Skeletal muscle cell (primary cell): Measurements from ENCODE around the gene GNB1.
A peak's percentile ranks its signal among the peaks of the same experiment; 100 is the strongest.

Experiments used
- DNase-seq: peaks from one replicate; pipeline ENCODE4 v3.0.0-alpha.2; 2010; ENCODE audit warnings: low read depth
- H3K4me3 ChIP-seq: 2 replicates; pipeline ENCODE4 v1.5.1; 2011; ENCODE audit warnings: low read depth, mild to moderate bottlenecking, control low read depth, low read length, moderate library complexity

GNB1 gene

DNA sequence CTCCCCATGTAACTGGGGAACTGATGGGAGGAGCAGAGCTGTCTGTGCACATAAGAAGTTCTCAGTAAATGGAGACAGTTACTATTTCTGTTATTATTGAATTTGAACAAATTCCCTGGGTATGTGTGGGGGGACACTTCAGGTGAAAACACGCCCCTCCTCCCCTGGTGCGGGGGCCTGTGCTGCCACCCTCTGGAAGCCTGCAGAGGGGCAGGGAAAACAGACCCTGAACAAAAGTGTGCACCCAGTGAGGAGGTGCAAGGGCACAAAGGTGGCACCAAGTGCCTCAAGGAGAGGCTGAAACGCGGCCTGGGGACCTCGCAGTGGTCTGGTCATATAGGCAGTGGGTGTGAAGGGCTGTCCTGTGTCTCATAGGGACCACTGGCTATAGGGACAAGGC lies 94.4 kb downstream of the GNB1 start:
- no peak overlapping the region for H3K4me3 ChIP-seq
- no peak for DNase-seq

GRCh38 chr1:1794999-1795398 lies 95.9 kb downstream of the GNB1 start:
- no peak overlapping the region for H3K4me3 ChIP-seq
- DNase-seq = no peak

GRCh38 chr1:1793481-1794244 lies 97.2 kb downstream of the GNB1 start:
- H3K4me3 ChIP-seq = no peak overlapping the region
- DNase-seq = no peak

GRCh38 chr1:1788646-1789431 lies 102.0 kb downstream of the GNB1 start:
- no peak overlapping the region for H3K4me3 ChIP-seq
- no peak for DNase-seq

DNA sequence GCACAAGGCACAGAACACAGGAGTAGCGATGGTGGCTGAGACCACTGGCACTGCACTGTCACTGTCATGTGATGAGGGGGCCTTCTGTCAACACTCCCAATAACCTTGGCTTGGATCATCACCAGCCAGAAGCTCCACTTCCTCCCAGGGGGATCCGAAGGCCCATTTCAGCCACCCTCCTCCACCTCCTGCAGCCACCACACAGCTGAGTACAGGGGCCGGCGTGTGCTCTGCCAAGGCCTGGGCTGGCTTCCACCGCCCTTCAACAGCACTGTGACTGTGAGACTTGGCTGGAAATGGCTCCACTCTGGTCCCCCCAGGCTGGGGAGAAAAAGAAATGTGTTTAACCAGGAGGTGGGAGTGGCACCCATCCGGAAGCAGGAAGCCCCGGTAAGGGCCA lies 102.8 kb downstream of the GNB1 start:
- no peak for DNase-seq

GRCh38 chr1:1786836-1787605 lies 103.9 kb downstream of the GNB1 start:
- H3K4me3 ChIP-seq = no peak overlapping the region
- no peak for DNase-seq

More for the DNA sequence above, 102.8 kb downstream of the GNB1 start:
- no peak overlapping the region for H3K4me3 ChIP-seq

GRCh38 chr1:1785666-1786065 lies 105.2 kb downstream of the GNB1 start:
- no peak overlapping the region for H3K4me3 ChIP-seq
- no peak for DNase-seq

GRCh38 chr1:1784933-1785332 lies 106.0 kb downstream of the GNB1 start:
- no peak overlapping the region for H3K4me3 ChIP-seq
- no peak for DNase-seq

DNA sequence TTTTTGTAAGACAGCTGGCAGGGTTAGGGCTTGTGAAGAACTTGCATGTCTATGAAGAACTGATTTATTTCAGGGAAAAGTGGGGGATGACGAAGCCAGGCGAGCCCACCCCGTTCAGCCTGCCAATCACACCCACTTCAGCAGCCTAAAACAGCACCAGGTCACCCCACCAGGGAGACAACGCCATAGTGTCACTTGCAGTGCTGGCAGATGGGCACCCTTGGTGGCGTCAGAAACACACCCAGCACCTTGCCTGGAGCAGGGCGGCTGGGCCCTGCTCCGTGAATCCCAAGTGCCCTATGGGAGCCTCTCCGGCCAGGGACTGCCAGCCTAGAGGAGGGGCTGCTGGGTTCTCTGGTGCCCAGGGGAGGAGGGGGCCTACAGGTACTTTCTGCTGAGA lies 107.6 kb downstream of the GNB1 start:
- DNase-seq = no peak
- no peak overlapping the region for H3K4me3 ChIP-seq

DNA sequence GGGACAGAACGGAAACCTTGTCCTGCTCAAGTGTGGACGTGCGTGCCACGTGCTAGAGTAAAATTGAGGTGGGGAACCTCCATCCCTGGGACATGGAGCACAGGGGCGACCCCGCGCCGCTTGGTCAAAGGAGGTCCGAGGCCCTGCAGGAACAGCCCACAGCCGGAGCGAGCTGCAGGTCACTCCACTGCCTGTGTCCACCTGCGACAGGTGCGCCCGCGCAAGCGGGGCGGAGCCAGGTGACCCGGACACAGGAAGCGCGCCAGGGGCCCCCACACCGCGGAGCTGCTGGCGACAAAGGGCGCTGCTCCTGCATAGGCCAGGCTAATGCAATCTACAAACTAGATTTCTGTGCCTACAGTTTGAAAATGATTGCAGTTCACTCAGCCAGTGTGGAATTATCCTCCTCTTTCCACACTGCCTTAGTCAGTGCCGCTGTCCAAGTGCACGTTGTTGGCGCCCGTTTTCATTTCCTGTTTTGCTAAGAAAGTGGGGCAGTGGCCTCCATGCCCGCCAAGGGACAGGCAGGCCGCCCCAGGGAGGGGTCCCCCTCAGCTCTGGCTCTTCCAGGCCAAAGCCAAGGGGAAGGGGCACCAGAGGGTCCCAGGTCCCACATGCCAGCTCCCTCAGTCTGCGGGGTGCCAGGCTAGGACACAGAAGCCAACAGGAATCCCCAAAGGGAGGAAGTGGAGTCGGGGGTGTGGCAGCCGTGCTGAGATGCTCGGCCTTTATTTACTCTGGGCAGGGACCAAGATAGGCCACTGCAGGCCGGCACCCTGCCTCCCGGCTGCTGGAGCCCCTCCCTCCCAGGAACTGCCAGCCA lies 108.3 kb downstream of the GNB1 start:
- peak overlapping the region; percentile 22 for H3K4me3 ChIP-seq
- no peak for DNase-seq

- H3K4me3 ChIP-seq = no peak overlapping the region
- DNase-seq = no peak
Observed at GRCh38 chr1:1781526-1781903, 109.4 kb downstream of the GNB1 start.

DNA sequence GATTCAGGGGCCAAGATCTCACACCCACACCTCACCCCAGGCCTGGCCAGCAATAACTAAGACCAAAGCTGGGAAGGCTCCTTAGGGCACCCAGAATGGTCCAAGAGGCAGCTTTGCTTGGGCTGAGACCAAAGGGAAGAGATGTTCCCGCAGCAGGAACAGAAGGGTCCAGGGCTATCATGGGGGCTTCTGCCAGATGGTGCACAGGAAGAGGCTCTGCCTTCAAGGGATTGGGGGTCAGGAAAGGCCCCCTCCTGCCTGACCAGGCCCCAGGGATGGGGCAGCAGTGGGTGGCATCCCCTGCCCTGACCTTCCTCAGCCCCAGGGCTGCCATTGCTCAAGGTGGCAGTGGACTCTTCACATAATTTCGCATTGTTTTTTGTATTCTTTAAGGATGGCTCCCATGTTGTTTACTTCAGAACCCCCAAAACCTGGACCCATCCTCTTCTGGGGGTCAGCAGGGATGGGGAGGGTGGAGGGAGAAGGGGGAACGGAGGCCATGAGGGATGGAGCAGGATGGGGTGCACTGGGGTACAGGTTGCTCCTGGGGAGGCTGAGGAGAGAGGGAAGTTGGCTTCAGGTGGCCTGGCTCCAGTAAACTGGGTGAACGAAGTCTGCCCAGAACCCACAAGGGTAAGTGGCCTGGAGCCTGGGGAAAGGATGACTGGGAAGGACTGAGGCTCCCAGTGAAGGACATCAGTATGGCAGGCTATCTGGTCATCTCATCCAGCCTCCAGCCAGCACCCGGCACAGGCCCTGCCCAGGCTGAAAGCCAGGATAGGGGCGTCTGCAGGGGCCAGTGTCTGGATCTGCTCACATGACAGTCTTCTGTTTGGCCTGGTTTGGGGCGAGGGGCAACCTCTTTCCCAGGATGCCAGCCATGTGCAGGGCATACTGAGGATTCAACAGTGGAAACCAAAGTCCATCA lies 110.0 kb downstream of the GNB1 start:
- no peak for DNase-seq
- no peak overlapping the region for H3K4me3 ChIP-seq

- DNase-seq = no peak
- H3K4me3 ChIP-seq = no peak overlapping the region
Observed at GRCh38 chr1:1779691-1780597, 110.9 kb downstream of the GNB1 start.

GRCh38 chr1:1779320-1779675 lies 111.6 kb downstream of the GNB1 start:
- no peak for DNase-seq
- H3K4me3 ChIP-seq = no peak overlapping the region

GRCh38 chr1:1778663-1779319 lies 112.1 kb downstream of the GNB1 start:
- no peak for DNase-seq
- H3K4me3 ChIP-seq = peak overlapping the region; percentile 81

GRCh38 chr1:1777950-1778662 lies 112.8 kb downstream of the GNB1 start, which contains the start of gene NADK:
TSS of gene NADK (minus strand) at chr1:1778470. CDS start at chr1:1765406, 13,064 bp downstream.
- peak within 1 kb of the TSS; percentile 81 for H3K4me3 ChIP-seq
- DNase-seq = no peak
